ENCODE results near the gene CUL1.

- TF ChIP-seq CTCF (IDR thresholded peaks at IDR 0.05; ENCODE audit: low read length) (no peak), EZH2 (IDR thresholded peaks at IDR 0.05; ENCODE audit: borderline replicate concordance, low read length) (no peak)
Observed at GRCh38 chr7:148704189-148704588, 5.5 kb downstream of the CUL1 start.

Data from OCI-LY1 (cell line).